SKM-1 treated with dmso at 0.1 percent for 144 hours (cell line): Measurements from ENCODE around the gene PHRF1.

Experiments
- DNase-seq: peaks from one replicate; lab custom pipeline; 2025; ENCODE audit not compliant: unreplicated experiment; lab: John Stamatoyannopoulos, UW

The PHRF1 gene

GRCh38 chr11:538431-539051 lies 37.7 kb upstream of the PHRF1 start:
- no peak for DNase-seq

- no peak for DNase-seq
Measured at GRCh38 chr11:539971-540481, 36.2 kb upstream of the PHRF1 start.

- no peak for DNase-seq
Measured at GRCh38 chr11:540583-541432, 35.5 kb upstream of the PHRF1 start.

GRCh38 chr11:541433-541885 lies 34.8 kb upstream of the PHRF1 start:
- no peak for DNase-seq

- DNase-seq, result no peak
Measured at GRCh38 chr11:544817-545166, 31.5 kb upstream of the PHRF1 start.

GRCh38 chr11:545171-545570 lies 31.1 kb upstream of the PHRF1 start:
- no peak for DNase-seq

GRCh38 chr11:548700-549603 lies 27.3 kb upstream of the PHRF1 start:
- no peak for DNase-seq

GRCh38 chr11:550021-550745 lies 26.1 kb upstream of the PHRF1 start:
- no peak for DNase-seq

GRCh38 chr11:550746-551085 lies 25.6 kb upstream of the PHRF1 start:
- no peak for DNase-seq

GRCh38 chr11:551131-551530 lies 25.1 kb upstream of the PHRF1 start:
- no peak for DNase-seq

GRCh38 chr11:551596-551995 lies 24.7 kb upstream of the PHRF1 start:
- no peak for DNase-seq

GRCh38 chr11:553083-553987 lies 22.9 kb upstream of the PHRF1 start:
- no peak for DNase-seq

GRCh38 chr11:553988-554340 lies 22.3 kb upstream of the PHRF1 start:
- DNase-seq, result no peak

- peak; percentile 65 for DNase-seq
Measured at GRCh38 chr11:554428-555226, 21.6 kb upstream of the PHRF1 start.

- no peak for DNase-seq
Measured at GRCh38 chr11:555227-555779, 21.0 kb upstream of the PHRF1 start.

- no peak for DNase-seq
Measured at GRCh38 chr11:555780-556661, 20.2 kb upstream of the PHRF1 start.

- DNase-seq, result no peak
Measured at GRCh38 chr11:556662-557256, 19.5 kb upstream of the PHRF1 start.
